Stimulated activated CD8-positive, alpha-beta memory T cell treated with anti-CD3 and anti-CD28 coated beads, Interleukin-15, amount 100 ng/mL, for 24 hours (primary cell): ENCODE results near the gene CYB561D2.

Experiments used
- DNase-seq: peaks from one replicate; pipeline ENCODE4 v3.0.0-alpha.2; 2020; ENCODE audit warnings: low read depth

Gene CYB561D2

DNA sequence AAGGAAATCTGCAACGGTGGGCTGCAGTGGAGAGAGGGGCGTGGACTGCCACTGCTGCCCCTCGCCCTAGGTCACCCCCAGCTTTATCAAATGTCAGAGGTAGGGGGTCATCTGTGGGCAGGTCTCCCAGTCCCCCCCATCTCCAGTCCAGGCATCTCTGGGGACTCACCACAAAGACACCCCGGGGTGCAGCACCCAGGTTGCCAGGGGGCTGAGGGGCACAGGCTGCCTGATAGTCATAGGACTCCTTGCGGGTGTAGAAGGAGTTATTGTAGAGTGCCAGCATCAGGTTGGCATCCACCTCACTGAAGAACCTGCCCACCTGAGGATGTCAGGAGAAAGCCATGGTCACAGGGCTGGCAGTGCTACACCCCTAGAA is 15.2 kb downstream of the CYB561D2 start:
- DNase-seq: no peak

DNA sequence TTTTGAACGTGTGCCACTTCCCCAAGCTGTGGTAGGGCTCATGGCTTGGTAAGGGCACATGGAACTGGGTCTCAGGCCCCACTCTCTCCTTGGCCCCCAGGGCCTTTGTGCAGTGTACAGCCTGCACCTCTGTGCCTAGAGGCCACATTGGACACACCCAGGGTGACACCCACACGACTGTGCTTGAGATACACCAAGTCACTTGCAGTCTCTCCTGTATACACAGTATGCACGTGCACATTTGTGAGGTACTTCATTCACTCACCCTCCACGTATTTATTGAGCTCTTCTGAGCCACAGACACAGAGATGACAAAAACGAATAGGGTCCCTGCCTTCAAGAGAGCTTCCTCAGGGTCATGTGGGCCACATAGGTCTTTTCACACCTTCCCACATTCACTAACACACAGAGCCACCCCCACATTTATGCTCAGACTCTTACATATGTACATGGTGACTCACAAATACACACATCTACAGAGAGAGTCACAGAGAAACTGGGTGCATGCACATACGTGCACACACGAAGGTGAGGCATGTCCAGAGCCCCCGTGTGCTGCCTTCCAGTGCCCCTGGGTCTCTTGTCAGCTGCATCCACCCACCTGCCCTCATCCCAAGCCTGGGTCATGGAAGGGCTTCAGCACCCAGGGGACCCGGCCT is 18.5 kb downstream of the CYB561D2 start:
- DNase-seq: no peak

DNA sequence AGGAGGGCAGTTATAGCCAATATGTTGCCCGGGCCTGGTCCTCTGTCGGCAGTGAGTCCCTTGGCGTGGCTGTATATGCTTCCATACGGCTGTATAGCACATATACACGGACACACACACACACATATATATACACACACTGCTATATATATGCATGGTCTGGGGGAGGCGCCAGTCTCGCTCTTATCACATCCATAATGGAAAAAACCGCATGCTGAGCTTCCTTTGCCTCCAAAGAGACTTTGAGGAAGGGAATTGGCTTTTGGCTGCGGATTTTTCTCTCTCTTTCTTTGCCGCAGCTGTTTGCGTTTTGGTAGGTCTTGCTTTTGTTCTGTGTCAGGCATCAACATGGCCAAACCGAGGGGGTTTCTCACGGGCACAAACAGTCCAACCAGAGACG is 19.9 kb downstream of the CYB561D2 start:
- DNase-seq: no peak

GRCh38 chr3:50371133-50371685 is 20.5 kb downstream of the CYB561D2 start:
- DNase-seq: no peak

DNA sequence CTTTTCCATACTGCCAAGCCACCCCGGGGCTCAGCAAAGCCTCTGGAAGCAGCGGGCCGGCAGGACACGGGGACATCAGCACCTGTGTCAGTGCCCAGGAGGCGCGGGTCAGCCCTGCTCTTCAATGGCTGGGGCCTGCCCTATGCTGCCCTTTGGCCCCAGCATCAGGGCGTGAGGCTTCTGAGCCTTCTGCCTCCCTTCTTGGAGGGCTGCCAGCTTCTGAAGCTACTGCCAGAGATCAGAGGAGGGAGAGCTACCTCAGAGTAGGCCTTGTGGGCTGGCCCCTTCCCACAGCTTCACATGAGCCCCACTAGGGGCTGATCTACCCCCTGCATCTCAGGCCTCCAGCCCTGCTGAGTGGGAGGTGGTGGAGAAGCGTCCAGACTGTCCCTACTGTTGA is 21.7 kb downstream of the CYB561D2 start:
- DNase-seq: no peak

GRCh38 chr3:50373146-50374051 is 22.7 kb downstream of the CYB561D2 start:
- DNase-seq: no peak

DNA sequence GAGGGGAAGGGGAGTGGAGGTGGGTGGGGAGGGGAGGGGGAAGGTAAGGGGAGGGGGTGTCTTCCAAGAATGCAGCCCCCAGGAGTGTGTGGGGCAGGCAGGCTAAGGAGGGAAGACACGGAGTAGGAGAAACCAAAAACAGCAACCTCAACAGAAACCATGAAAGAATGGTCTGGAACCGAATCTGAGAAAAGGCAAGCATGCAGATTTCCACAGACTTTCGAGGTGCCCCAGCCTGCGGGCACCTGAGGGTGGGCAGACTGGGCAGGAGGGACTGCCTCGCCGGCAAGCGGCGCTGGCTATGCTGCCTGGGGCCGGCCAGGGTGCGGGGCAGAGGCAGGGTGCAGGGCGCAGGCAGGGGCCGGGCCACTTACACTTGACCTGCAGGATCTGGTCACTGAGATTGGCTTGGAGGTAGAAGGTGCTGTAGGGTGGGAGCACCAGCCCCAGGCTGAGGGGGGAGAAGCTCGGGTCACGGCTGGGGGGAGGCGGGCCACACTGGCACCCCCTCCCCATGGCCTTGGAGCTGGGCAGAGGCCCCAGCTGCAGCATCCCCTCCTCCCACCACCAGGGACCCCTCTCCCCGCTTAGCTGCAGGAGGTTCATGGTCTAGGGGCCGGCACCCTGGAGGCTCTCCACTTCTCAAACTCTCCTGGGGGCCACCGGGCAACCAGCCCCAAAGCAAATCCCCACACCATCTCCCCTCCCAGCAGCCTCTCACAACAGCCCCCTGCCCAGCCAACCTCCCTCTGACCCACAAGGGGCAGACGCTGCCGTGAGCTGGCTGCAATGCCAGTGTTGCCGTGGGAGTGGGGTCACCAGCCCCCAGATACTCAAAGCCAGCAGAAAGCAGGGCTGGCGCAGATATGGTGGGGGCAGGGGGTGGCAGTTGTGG is 23.9 kb downstream of the CYB561D2 start:
- DNase-seq: no peak

GRCh38 chr3:50375258-50375931 is 24.7 kb downstream of the CYB561D2 start:
- DNase-seq: no peak

- DNase-seq: no peak
These were observed 27.4 kb downstream of the CYB561D2 start for GRCh38 chr3:50378024-50378423.

- no peak for DNase-seq
These were observed 28.1 kb downstream of the CYB561D2 start for GRCh38 chr3:50378757-50379156.

- DNase-seq: no peak
These were observed 29.9 kb downstream of the CYB561D2 start for GRCh38 chr3:50380405-50381085.

GRCh38 chr3:50381383-50381782 is 30.7 kb downstream of the CYB561D2 start:
- no peak for DNase-seq

- DNase-seq: no peak
These were observed 32.1 kb downstream of the CYB561D2 start for GRCh38 chr3:50382722-50383121.

DNA sequence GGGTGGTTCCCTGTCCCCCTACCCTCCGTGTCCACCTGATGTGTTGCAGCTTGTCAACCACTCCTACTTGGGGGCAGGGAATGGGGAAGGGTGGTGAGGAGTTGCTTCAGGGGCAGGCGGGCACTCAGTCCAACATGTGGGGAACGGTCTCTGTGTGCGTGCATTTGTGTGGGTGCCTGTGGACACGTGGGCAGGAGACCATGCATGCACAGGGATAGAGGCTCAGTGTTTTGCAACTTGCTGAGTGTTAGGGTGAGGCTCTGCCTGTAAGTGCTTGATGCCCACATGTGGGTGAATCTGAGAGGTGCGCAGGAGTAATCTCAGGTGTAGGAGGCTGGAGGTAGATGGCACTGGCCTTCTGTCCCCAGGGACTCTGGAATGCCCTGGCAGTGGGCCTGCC is 33.1 kb downstream of the CYB561D2 start:
- DNase-seq: no peak

- no peak for DNase-seq
These were observed 35.1 kb downstream of the CYB561D2 start for GRCh38 chr3:50385754-50386153.

- no peak for DNase-seq
These were observed 37.5 kb downstream of the CYB561D2 start for GRCh38 chr3:50388016-50388719.

DNA sequence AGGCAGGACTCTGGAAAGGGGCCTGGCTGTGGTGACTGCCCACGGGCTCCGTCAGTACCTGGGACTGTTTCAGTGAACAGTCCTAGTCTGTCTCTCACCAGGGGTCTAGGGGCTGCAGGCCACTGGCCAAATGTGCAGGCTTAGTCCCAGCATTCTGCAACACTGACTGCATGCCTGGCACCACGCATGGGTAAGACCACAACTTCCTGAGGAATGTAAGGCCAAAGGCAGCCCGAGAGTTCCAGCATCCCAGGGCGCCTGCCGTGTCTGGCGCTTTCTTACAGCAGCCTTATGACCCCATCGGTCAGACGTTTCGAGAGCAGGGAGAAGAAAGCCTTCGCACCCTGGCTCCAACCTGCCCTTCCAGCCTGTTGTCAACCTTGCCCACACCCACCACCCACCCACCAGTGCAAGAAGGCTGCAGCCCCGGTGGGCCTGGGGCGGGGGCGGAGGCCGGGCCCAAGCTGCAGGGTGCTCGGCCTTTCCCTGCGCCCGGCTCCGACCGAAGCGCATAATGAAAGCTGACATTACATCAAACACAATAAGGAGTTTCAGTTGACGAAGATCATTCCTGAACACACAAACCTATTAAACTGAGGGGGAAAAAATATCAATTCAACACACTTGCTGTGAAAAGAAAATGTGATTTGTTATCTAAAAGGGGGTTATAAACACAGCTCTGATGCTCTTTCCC is 38.2 kb downstream of the CYB561D2 start:
- DNase-seq: no peak

DNA sequence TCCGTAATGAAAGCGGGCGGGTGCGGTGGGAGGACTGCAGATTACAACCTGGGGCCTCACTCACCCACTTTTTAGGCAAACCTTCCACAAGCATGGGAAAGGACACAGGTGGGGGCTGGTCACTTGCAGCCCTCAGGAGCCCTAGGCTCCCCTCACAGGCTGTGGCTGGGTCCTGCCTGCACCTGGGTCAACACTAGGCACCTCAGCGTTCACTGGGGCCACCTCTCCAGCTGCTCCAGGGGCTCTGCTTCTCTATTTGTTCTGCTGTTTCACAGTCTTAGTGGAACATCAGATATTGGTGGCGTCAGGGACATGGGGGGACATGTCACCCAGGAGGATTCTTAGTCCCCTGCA is 38.7 kb downstream of the CYB561D2 start:
- no peak for DNase-seq

DNA sequence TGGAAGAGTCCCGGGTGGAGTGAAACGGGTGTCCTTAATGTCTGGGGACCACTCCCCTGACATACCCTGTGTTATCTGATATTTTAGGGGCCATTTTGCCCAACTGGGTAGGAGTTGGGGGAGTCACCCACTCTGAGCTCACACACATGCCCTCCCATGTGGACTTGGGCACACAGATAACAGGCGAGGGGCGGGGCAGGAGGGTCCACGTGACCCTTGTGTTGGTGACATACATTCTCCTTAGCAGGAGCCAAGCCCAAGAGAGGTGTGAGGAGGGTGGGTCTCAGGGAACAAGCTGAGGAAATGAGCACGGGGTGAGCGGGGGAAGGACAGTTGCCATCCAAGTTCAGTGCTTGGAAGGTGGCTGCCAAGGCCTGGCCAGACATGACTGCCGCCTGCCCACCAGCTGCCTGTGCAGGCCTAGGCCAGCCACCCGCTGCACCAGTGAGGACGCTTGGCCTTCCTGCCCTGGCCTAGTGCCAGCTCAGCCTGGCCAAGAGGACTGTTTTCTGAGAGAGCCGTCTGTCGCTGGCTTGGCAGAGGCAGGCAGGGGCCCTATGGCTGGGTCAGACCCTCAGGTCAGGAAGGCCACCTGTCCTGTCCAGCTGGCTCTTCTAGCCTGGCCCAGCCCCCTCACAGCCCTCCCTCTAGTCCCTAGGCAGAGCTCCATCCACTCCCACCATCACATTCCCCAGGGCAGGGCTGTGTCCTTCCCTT is 40.0 kb downstream of the CYB561D2 start:
- no peak for DNase-seq
